GM20431 (cell line): Measurements from ENCODE around the gene CCDC186.

Experiments used
- in situ Hi-C: fragments of 300-500 bp; cut with MseI, MboI; formaldehyde crosslinking; loops from one replicate; pipeline ENCODE4 v1.15.0; 2020; ENCODE audit warnings: low sequenced_read_pairs; ENCODE audit not compliant: unreplicated experiment

The CCDC186 gene

GRCh38 chr10:114075093-114075492, 98.9 kb downstream of the CCDC186 start:
- in situ Hi-C loops: no loop called here

- in situ Hi-C loops: no loop called here
These were observed 100.4 kb downstream of the CCDC186 start for GRCh38 chr10:114073395-114074186.

- in situ Hi-C loops: no loop called here
These were observed 102.8 kb downstream of the CCDC186 start for GRCh38 chr10:114071178-114071577.
